ENCODE measurements around the gene PRKCZ. TPM values are rescaled to one million over a fixed set of nuclear protein-coding genes. Genes with fewer than 3 reads are reported as not detected.
"Not testable (repeated sequence)": the region's sequence is repeated elsewhere in the genome, so short reads cannot be mapped to it uniquely, and the experiment has no call there.

The PRKCZ gene
- total RNA-seq, 4 donors from 2014 or later, result 0.29 to 8.8 (median 3.9) TPM

DNA sequence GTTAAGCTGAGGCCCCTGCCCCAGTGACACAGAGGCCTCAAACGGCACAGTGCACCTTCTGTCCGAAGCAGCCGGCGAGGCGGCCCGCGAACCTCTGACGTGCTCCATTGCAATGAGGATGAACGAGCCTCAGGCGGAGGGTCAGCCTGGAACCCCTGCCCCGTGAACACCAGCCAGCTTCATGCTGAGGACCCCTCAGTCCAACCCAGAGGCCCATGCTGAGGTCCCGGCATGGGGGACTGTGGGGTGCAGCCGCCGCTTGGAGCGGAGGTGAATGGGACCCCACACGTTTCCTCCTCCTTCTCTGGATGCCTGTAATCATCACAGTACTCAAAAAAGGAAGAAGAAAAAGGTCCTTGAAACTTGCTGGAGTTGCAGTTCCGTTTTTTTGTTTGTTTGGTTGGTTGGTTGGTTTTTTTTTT, 62.1 kb downstream of the PRKCZ start:
- H3K4me3 ChIP-seq, result no peak overlapping the region
- H3K27ac ChIP-seq, result no peak overlapping the region
- DNase-seq, result no peak
- no peaks in the 10 kb centered on the region for H3K36me3 ChIP-seq
- TF ChIP-seq, protein P1, sequence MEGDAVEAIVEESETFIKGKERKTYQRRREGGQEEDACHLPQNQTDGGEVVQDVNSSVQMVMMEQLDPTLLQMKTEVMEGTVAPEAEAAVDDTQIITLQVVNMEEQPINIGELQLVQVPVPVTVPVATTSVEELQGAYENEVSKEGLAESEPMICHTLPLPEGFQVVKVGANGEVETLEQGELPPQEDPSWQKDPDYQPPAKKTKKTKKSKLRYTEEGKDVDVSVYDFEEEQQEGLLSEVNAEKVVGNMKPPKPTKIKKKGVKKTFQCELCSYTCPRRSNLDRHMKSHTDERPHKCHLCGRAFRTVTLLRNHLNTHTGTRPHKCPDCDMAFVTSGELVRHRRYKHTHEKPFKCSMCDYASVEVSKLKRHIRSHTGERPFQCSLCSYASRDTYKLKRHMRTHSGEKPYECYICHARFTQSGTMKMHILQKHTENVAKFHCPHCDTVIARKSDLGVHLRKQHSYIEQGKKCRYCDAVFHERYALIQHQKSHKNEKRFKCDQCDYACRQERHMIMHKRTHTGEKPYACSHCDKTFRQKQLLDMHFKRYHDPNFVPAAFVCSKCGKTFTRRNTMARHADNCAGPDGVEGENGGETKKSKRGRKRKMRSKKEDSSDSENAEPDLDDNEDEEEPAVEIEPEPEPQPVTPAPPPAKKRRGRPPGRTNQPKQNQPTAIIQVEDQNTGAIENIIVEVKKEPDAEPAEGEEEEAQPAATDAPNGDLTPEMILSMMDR (IDR thresholded peaks at IDR 0.05), result no peak
- no peak for TF ChIP-seq POLR2A (IDR thresholded peaks at IDR 0.05)
- no peaks in the 10 kb centered on the region for H3K27me3 ChIP-seq
- intact Hi-C loops (cut with DNase I; ENCODE audit: low total_unique reads), result no loop called here
- no peaks in the 10 kb centered on the region for H3K4me1 ChIP-seq
- no peaks in the 10 kb centered on the region for H3K9me3 ChIP-seq

DNA sequence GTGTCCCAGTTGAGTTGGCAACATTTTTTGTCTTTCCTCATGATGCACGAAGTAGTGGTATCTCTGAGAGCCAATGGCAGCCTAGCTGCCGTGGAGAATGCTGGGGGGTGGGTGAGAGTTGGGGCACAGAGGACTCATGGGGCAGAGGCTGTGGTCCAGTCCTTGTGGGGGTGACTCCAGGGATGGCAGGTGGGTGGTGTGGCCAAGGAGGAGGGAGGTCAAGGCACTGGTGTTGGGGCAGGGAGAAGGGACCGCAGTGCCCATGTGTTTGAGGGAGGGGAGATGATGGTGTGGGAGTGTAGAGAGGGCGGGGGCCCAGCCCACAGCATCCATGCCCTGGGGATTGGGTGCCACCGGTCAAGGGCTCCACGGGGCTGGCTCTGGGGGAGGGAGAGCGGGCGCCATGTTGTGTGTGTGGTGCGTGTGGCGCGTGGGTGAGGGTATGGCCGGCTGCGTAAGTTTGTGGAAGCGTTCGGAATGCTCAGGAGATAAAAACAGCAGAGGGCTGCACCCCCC, 63.5 kb downstream of the PRKCZ start:
- no peak for TF ChIP-seq POLR2A (IDR thresholded peaks at IDR 0.05)
- TF ChIP-seq, protein P1 (IDR thresholded peaks at IDR 0.05), result no peak
- Histone ChIP-seq H3K4me3 (no peak overlapping the region), H3K27ac (no peak overlapping the region), H3K27me3 (no peaks in the 10 kb centered on the region), H3K4me1 (no peaks in the 10 kb centered on the region), H3K36me3 (no peaks in the 10 kb centered on the region), H3K9me3 (no peaks in the 10 kb centered on the region)
- DNase-seq, result no peak
- intact Hi-C loops (cut with DNase I; ENCODE audit: low total_unique reads), result no loop called here

DNA sequence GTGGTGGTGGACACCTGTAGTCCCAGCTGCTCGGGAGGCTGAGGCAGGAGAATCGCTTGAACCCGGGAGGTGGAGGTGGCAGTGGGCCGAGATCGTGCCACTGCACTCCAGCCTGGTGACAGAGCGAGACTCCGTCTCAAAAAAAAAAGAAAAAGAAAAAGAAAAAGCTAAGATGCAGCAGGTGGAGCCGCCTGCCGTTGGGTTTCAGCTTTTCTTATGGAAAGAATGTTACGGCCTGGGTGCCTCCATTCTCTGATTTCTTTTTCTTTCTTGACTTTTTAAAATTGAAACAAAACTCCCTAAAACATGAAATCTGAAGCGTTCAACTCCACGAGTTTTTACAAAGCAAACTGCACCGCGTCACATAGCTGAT, 64.4 kb downstream of the PRKCZ start:
- H3K9me3 ChIP-seq; intact Hi-C loops (cut with DNase I; ENCODE audit: low total_unique reads); H3K4me3 ChIP-seq; H3K4me1 ChIP-seq; DNase-seq; H3K27ac ChIP-seq; H3K36me3 ChIP-seq; H3K27me3 ChIP-seq: not testable (repeated sequence)

DNA sequence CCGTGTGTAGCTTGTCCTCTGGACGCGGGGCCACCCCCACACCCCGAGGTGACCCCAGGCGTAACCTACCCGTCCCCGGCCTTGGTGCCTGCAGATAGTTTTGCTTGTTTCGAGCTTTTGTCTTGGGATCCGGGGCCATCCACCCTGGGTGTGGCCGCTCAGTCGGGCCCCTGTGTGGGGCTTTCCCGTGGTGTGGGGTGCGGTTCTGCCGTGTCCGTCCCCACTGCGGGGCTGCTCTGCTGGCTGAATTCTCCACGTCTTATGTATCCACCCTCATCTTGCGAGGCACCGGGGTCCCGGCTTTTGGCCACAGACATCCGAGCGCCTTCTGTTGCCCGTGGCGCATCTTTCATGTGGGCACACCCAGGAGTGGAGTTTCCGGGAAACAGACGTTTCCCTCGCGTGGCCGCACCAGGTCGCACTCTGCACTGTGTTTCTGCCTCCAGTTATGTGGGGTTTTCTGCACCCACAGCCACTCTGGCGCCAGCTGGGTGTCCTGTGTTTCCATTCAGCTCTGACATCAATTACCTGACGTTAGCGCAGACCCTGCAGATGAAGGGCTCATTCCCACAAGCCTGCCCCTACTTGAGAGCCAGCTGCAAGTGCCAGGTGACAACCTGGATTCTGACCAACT, 64.9 kb downstream of the PRKCZ start:
- Histone ChIP-seq H3K36me3 (no peaks in the 10 kb centered on the region), H3K27me3 (no peaks in the 10 kb centered on the region), H3K27ac (no peak overlapping the region), H3K4me3 (no peak overlapping the region), H3K4me1 (no peaks in the 10 kb centered on the region), H3K9me3 (no peaks in the 10 kb centered on the region)
- no peak for DNase-seq
- TF ChIP-seq, protein P1 (IDR thresholded peaks at IDR 0.05), result no peak
- TF ChIP-seq POLR2A (IDR thresholded peaks at IDR 0.05), result no peak
- intact Hi-C loops (cut with DNase I; ENCODE audit: low total_unique reads), result no loop called here

DNA sequence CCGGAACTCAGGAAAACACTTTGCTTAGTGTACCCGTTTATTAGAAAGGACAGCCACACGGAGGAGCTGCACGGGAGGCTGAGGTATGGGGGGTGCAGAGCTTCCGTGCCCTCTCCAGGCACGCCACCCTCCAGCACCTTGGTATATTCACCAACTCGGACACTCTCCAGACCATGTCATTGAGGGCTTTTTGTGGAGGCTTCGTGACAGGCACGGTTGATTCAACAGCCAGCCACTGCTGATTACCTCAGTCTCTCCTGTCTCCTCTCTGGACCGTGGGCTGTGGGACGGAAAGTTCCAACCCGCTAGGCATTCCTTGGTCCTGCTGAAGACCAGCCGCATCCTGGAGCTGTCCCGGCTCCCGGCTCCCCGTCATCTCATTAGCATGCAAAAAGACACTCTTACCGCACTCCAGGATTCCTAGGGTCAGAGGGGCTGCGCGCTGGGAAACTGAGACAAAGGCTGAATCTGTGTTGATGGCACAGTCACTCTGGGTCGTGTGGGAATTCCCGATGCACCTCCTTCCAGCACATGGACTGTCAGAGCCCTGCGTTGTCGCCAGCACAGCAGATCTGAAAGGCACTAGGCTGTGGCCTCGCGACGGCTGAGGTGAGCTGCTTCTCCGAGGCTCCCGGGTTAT, 65.6 kb downstream of the PRKCZ start:
- Histone ChIP-seq H3K9me3 (no peaks in the 10 kb centered on the region), H3K27ac (no peak overlapping the region), H3K27me3 (no peaks in the 10 kb centered on the region), H3K4me3 (no peak overlapping the region), H3K4me1 (no peaks in the 10 kb centered on the region), H3K36me3 (no peaks in the 10 kb centered on the region)
- TF ChIP-seq, protein P1 (IDR thresholded peaks at IDR 0.05), result no peak
- TF ChIP-seq POLR2A (IDR thresholded peaks at IDR 0.05), result no peak
- intact Hi-C loops (cut with DNase I; ENCODE audit: low total_unique reads), result no loop called here
- no peak for DNase-seq

Data from uterus (tissue), 4 donors.